Measurements from ENCODE around the gene CRYGA. TPM values are rescaled to one million over a fixed set of nuclear protein-coding genes. Genes with fewer than 3 reads are reported as not detected.
"Not testable (repeated sequence)": the region's sequence is repeated elsewhere in the genome, so short reads cannot be mapped to it uniquely, and the experiment has no call there.

CRYGA gene
- total RNA-seq, 2 experiments from 2014 or later: not detected

DNA sequence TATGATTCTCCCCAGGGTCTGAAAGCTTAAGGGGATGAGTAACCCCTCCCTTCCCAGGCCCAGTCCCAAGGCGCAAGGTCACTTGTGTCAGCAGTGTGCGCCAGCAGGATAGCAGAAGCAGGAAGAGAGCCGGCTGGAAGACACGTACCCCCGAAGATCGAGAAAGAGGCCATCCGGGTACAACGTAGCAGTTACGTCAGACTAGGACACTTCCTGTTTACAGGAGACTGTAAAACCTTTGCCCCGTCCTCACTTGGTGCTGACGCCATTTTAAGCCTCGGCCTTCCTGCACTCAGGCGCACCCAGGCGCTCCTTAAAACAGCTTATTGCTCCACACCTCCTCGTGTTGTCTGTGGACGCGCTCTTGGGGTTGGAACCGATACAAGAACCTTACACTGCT, 23.9 kb downstream of the CRYGA start:
- peaks cover 0 to 6% of the 10 kb centered on the region in 2 experiments for H3K9me3 ChIP-seq (ENCODE audit: control insufficient read depth in 1 of 2, insufficient read depth in 1 of 2, low read length in 2 of 2)
- no peaks in the 10 kb centered on the region for H3K27me3 Mint-ChIP-seq
- H3K4me1 ChIP-seq (ENCODE audit: insufficient read depth, low read length): peaks cover 7% of the 10 kb centered on the region
- ATAC-seq (ENCODE audit: poor library complexity) (no peak), DNase-seq (no peak)
- H3K9me3 Mint-ChIP-seq: no peaks in the 10 kb centered on the region
- TF ChIP-seq, protein P1, sequence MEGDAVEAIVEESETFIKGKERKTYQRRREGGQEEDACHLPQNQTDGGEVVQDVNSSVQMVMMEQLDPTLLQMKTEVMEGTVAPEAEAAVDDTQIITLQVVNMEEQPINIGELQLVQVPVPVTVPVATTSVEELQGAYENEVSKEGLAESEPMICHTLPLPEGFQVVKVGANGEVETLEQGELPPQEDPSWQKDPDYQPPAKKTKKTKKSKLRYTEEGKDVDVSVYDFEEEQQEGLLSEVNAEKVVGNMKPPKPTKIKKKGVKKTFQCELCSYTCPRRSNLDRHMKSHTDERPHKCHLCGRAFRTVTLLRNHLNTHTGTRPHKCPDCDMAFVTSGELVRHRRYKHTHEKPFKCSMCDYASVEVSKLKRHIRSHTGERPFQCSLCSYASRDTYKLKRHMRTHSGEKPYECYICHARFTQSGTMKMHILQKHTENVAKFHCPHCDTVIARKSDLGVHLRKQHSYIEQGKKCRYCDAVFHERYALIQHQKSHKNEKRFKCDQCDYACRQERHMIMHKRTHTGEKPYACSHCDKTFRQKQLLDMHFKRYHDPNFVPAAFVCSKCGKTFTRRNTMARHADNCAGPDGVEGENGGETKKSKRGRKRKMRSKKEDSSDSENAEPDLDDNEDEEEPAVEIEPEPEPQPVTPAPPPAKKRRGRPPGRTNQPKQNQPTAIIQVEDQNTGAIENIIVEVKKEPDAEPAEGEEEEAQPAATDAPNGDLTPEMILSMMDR (IDR thresholded peaks at IDR 0.05): no peak
- H3K27ac Mint-ChIP-seq: no peak overlapping the region
- H3K4me3 ChIP-seq (ENCODE audit: low read length): no peak overlapping the region
- no peaks in the 10 kb centered on the region for H3K36me3 ChIP-seq (ENCODE audit: insufficient read depth, low read length)
- H3K27ac ChIP-seq (ENCODE audit: low read depth in 1 of 2, low read length in 2 of 2): no peak overlapping the region
- intact Hi-C loops (cut with DNase I, micrococcal nuclease): no loop called here
- H3K36me3 Mint-ChIP-seq (ENCODE audit: low read depth): no peaks in the 10 kb centered on the region
- POLR2A ChIA-PET: no interaction called here
- no peak overlapping the region for H3K4me3 Mint-ChIP-seq
- H3K27me3 ChIP-seq (ENCODE audit: control insufficient read depth in 1 of 2, insufficient read depth in 2 of 2, low read length in 2 of 2): no peaks in the 10 kb centered on the region
- peaks cover 12% of the 10 kb centered on the region for H3K4me1 Mint-ChIP-seq (ENCODE audit: low read depth)
- CTCF ChIA-PET: no interaction called here

DNA sequence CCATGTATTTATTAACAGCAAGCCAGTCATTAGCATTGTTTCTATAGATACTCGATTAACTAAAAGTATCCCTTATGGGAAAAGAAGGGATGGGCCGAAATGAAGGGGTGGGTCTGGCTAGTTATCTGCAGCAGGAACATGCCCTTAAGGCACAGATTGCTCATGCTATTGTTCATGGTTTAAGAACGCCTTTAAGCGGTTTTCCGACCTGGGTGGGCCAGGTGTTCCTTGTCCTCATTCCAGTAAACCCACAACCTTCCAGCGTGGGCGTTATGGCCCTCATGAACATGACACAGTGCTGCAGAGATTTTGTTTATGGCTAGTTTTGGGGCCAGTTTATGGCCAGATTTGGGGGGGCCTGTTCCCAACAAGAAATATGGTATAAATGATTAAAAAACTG, 25.1 kb downstream of the CRYGA start:
- H3K27ac ChIP-seq (ENCODE audit: low read depth in 1 of 2, low read length in 2 of 2); H3K4me1 ChIP-seq (ENCODE audit: insufficient read depth, low read length); H3K4me3 Mint-ChIP-seq; H3K9me3 ChIP-seq (ENCODE audit: control insufficient read depth in 1 of 2, insufficient read depth in 1 of 2, low read length in 2 of 2); ATAC-seq (ENCODE audit: poor library complexity); H3K9me3 Mint-ChIP-seq; H3K36me3 ChIP-seq (ENCODE audit: insufficient read depth, low read length); POLR2A ChIA-PET; H3K36me3 Mint-ChIP-seq (ENCODE audit: low read depth); intact Hi-C loops (cut with DNase I, micrococcal nuclease); H3K27me3 Mint-ChIP-seq; H3K27ac Mint-ChIP-seq; H3K27me3 ChIP-seq (ENCODE audit: control insufficient read depth in 1 of 2, insufficient read depth in 2 of 2, low read length in 2 of 2); CTCF ChIA-PET; H3K4me3 ChIP-seq (ENCODE audit: low read length); DNase-seq: not testable (repeated sequence)
- peaks cover 12% of the 10 kb centered on the region for H3K4me1 Mint-ChIP-seq (ENCODE audit: low read depth)

DNA sequence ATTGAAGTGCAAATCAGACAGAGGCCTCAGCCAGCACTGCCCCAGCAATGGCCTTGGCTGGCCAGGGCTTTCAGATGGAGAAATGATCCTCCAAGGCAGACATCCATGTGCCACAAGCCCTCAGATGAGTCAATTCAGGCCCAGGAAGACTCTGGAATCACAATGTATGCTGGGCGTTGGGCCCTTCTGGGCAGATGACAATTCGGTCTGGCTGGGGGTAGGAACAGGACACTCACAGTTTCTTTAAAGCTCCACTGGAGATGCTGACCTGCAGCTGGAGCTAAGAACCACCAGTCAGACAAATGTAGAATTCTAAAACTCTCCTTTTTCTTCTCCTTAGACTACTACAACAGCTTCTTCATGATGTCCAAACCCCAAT, 26.7 kb downstream of the CRYGA start:
- intact Hi-C loops (cut with DNase I, micrococcal nuclease): no loop called here
- POLR2A ChIA-PET: no interaction called here
- H3K27ac Mint-ChIP-seq: no peak overlapping the region
- Histone ChIP-seq H3K4me3 (ENCODE audit: low read length) (no peak overlapping the region), H3K9me3 (ENCODE audit: control insufficient read depth in 1 of 2, insufficient read depth in 1 of 2, low read length in 2 of 2) (peaks cover 0 to 6% of the 10 kb centered on the region in 2 experiments), H3K36me3 (ENCODE audit: insufficient read depth, low read length) (no peaks in the 10 kb centered on the region), H3K4me1 (ENCODE audit: insufficient read depth, low read length) (peaks cover 7% of the 10 kb centered on the region), H3K27ac (ENCODE audit: low read depth in 1 of 2, low read length in 2 of 2) (no peak overlapping the region), H3K27me3 (ENCODE audit: control insufficient read depth in 1 of 2, insufficient read depth in 2 of 2, low read length in 2 of 2) (no peaks in the 10 kb centered on the region)
- CTCF ChIA-PET: interaction anchor here (1.4 kb wide), 1 partner anchor 39 kb away, joined by 3 read pairs; no protein-coding TSS in a partner anchor
- no peaks in the 10 kb centered on the region for H3K36me3 Mint-ChIP-seq (ENCODE audit: low read depth)
- ATAC-seq (ENCODE audit: poor library complexity) (no peak), DNase-seq (no peak)
- H3K9me3 Mint-ChIP-seq: no peaks in the 10 kb centered on the region
- no peaks in the 10 kb centered on the region for H3K27me3 Mint-ChIP-seq
- H3K4me1 Mint-ChIP-seq (ENCODE audit: low read depth): peaks cover 12% of the 10 kb centered on the region
- no peak overlapping the region for H3K4me3 Mint-ChIP-seq
- TF ChIP-seq, protein P1 (IDR thresholded peaks at IDR 0.05): no peak

Measured in CD4-positive, alpha-beta T cell (primary cell).